HepG2 (cell line): ENCODE data around the gene TUBGCP6. TPM values are rescaled to one million over a fixed set of nuclear protein-coding genes. Genes with fewer than 3 reads are reported as not detected.

ENCODE experiments used
- ATAC-seq: fragments of 200-7000 bp; cut with Tn5 transposase; 3 replicates; pipeline ENCODE4 v1.9.1; 2020; ENCODE audit warnings: mild to moderate bottlenecking, moderate library complexity
- BruUV-seq: library from RNA; stranded (reverse); fragments of 400-500 nt; replicated peaks from 2 replicates; lab custom pipeline; 2021; lab: Mats Ljungman, UMichigan
- CTCF ChIA-PET: fragments of 300-600 bp; formaldehyde crosslinking; extraction: SDS; loops from one replicate; lab custom pipeline; 2021; ENCODE audit warnings: low total read pairs, inconsistent platforms, low intra/inter-chr PET ratio; lab: Yijun Ruan, JAX
- POLR2A ChIA-PET: fragments of 350-600 bp; sonication (Branson Sonifier 250); formaldehyde crosslinking; loops from one replicate; lab custom pipeline; 2020; ENCODE audit warnings: antibody characterized with exemption, inconsistent platforms; lab: Yijun Ruan, JAX
- DNase-seq: peaks from one replicate; pipeline ENCODE4 v3.0.0-alpha.2; 2015; ENCODE audit warnings: low spot score
- FAIRE-seq: peaks from 3 replicates; lab custom pipeline; 2011; peaks lifted over from hg19 to GRCh38; lab: Jason Lieb, UNC
- H2AFZ ChIP-seq: one replicate; pipeline ENCODE4 v1.6.1; 2011; ENCODE audit warnings: low read length, inconsistent platforms
- H3K27ac ChIP-seq: fragments of 300-600 bp; 3 replicates; pipeline ENCODE4 v1.8.0; 2011; ENCODE audit warnings: mixed run types, mild to moderate bottlenecking, mixed read lengths, low read length, inconsistent platforms; ENCODE audit not compliant: insufficient read depth; ENCODE audit errors: extremely low read length
- H3K27me3 ChIP-seq, 2 experiments: fragments of 200-600 bp in 1 of 2; 2 replicates in 1 of 2; 3 replicates in 1 of 2; pipeline versions ENCODE4 v1.6.0 to v1.8.0; 2011; ENCODE audit warnings: low read length in 2 of 2, mild to moderate bottlenecking in 2 of 2, moderate library complexity in 2 of 2, inconsistent platforms in 1 of 2; ENCODE audit not compliant: insufficient read depth in 2 of 2, control insufficient read depth in 1 of 2
- H3K36me3 ChIP-seq, 2 experiments: fragments of 200-600 bp in 1 of 2; replicated peaks in 1 of 2; 2 replicates in 1 of 2; 3 replicates in 1 of 2; pipeline versions ENCODE4 v1.5.1 to v1.8.0; 2011; ENCODE audit warnings: low read length in 2 of 2, inconsistent platforms in 1 of 2; ENCODE audit not compliant: insufficient read depth in 2 of 2, control insufficient read depth in 1 of 2
- H3K4me1 ChIP-seq: 2 replicates; pipeline ENCODE4 v1.5.1; 2012; ENCODE audit warnings: low read length, inconsistent platforms; ENCODE audit not compliant: insufficient read depth
- H3K4me2 ChIP-seq: 2 replicates; pipeline ENCODE4 v1.6.0; 2011; ENCODE audit warnings: low read depth, low read length, inconsistent platforms
- H3K4me3 ChIP-seq, 3 experiments: fragments of 200-600 bp in 1 of 3; sonication (generic), shearing (Covaris generic) in 1 of 3; replicated peaks in 1 of 3; 2 replicates each; pipeline ENCODE4 v1.5.1; 2011 to 2016; ENCODE audit warnings: low read length in 3 of 3, inconsistent platforms in 2 of 3, low read depth in 2 of 3, mild to moderate bottlenecking in 2 of 3, control low read depth in 1 of 3, mixed read lengths in 1 of 3; ENCODE audit not compliant: insufficient read depth in 1 of 3
- H3K79me2 ChIP-seq: one replicate; pipeline ENCODE4 v1.6.1; 2011; ENCODE audit warnings: low read length, inconsistent platforms; ENCODE audit not compliant: insufficient read depth
- H3K9ac ChIP-seq: 2 replicates; pipeline ENCODE4 v1.6.0; 2011; ENCODE audit warnings: mild to moderate bottlenecking, low read depth, low read length, inconsistent platforms; ENCODE audit not compliant: insufficient read depth
- H3K9me3 ChIP-seq: 2 replicates; pipeline ENCODE4 v1.5.1; 2012; ENCODE audit warnings: mild to moderate bottlenecking, low read length
- H4K20me1 ChIP-seq: 2 replicates; pipeline ENCODE4 v1.6.0; 2011; ENCODE audit warnings: inconsistent platforms, mild to moderate bottlenecking, low read length, moderate library complexity; ENCODE audit not compliant: insufficient read depth
- BRCA1 ChIP-seq: sonication (generic); formaldehyde crosslinking; IDR thresholded peaks from 2 replicates; pipeline ENCODE4 v1.4.0; 2020; ENCODE audit warnings: missing genetic modification reagents
- HNRNPLL ChIP-seq: fragments of 200-400 bp; formaldehyde crosslinking; IDR thresholded peaks from 2 replicates; pipeline ENCODE4 v1.6.1; 2017; ENCODE audit warnings: mild to moderate bottlenecking, low read depth, low read length; ENCODE audit not compliant: poor library complexity, severe bottlenecking
- MEIS1 ChIP-seq: sonication (generic); formaldehyde crosslinking; IDR thresholded peaks from 2 replicates; pipeline ENCODE4 v1.9.0; 2021; ENCODE audit warnings: mild to moderate bottlenecking, missing genetic modification reagents, moderate library complexity, borderline replicate concordance
- NBN ChIP-seq: fragments of 450-650 bp; conservative IDR thresholded peaks from 2 replicates; pipeline ENCODE4 v1.6.1; 2017
- NCOA2 ChIP-seq: sonication (generic); formaldehyde crosslinking; IDR thresholded peaks from 2 replicates; pipeline ENCODE4 v1.8.0; 2022; ENCODE audit warnings: inconsistent platforms
- NR2F1 ChIP-seq, 2 experiments: fragments of 450-650 bp in 1 of 2; formaldehyde crosslinking in 1 of 2; IDR thresholded peaks; 2 replicates each; pipeline versions ENCODE4 v1.5.0 to v1.6.1; 2016 to 2020; ENCODE audit warnings: mild to moderate bottlenecking in 1 of 2, missing compliant biosample characterization in 1 of 2, missing genetic modification reagents in 1 of 2, moderate library complexity in 1 of 2
- RBM39 ChIP-seq: fragments of 200-400 bp; formaldehyde crosslinking; IDR thresholded peaks from one replicate; pipeline ENCODE4 v1.6.1; 2018; ENCODE audit warnings: antibody characterized with exemption, mild to moderate bottlenecking, low read depth, low read length; ENCODE audit not compliant: poor library complexity, severe bottlenecking
- SIN3B ChIP-seq: fragments of 150-350 bp; IDR thresholded peaks from 2 replicates; pipeline ENCODE4 v1.6.1; 2014; ENCODE audit warnings: low read length
- SNAI1 ChIP-seq: sonication (generic); formaldehyde crosslinking; IDR thresholded peaks from 2 replicates; pipeline ENCODE4 v1.5.0; 2020; ENCODE audit warnings: mild to moderate bottlenecking, missing genetic modification reagents, borderline replicate concordance
- SOX13 ChIP-seq, 3 experiments: fragments of 450-650 bp in 1 of 3; sonication (generic) in 1 of 3; formaldehyde crosslinking in 1 of 3; IDR thresholded peaks in 2 of 3; conservative IDR thresholded peaks in 1 of 3; 2 replicates each; pipeline versions ENCODE4 v1.5.0 to v1.6.1; 2016 to 2020; ENCODE audit warnings: antibody characterized with exemption in 1 of 3, mild to moderate bottlenecking in 1 of 3, missing compliant biosample characterization in 1 of 3, missing genetic modification reagents in 1 of 3, moderate library complexity in 1 of 3
- TARDBP ChIP-seq: sonication (generic); formaldehyde crosslinking; IDR thresholded peaks from 2 replicates; pipeline ENCODE4 v1.8.0; 2022; ENCODE audit warnings: mild to moderate bottlenecking, missing genetic modification reagents
- ZBTB20 ChIP-seq: sonication (generic); formaldehyde crosslinking; IDR thresholded peaks from 2 replicates; pipeline ENCODE4 v1.8.1; 2023; ENCODE audit warnings: missing genetic modification reagents, low read depth, mild to moderate bottlenecking, borderline replicate concordance
- ZBTB7B ChIP-seq: sonication (generic); formaldehyde crosslinking; IDR thresholded peaks from 2 replicates; pipeline ENCODE4 v1.4.0; 2020; ENCODE audit warnings: missing genetic modification reagents
- ZFP1 ChIP-seq: IDR thresholded peaks from 2 replicates; pipeline ENCODE4 v1.6.1; 2016
- ZNF563 ChIP-seq: sonication (generic); formaldehyde crosslinking; IDR thresholded peaks from 2 replicates; pipeline ENCODE4 v1.8.0; 2022; ENCODE audit warnings: mild to moderate bottlenecking, moderate library complexity, missing genetic modification reagents
- ZNF703 ChIP-seq: sonication (generic); formaldehyde crosslinking; IDR thresholded peaks from 2 replicates; pipeline ENCODE4 v1.5.1; 2020; ENCODE audit warnings: missing genetic modification reagents, mild to moderate bottlenecking, moderate library complexity, borderline replicate concordance
- ZNF83 ChIP-seq: sonication (generic); formaldehyde crosslinking; IDR thresholded peaks from 2 replicates; pipeline ENCODE4 v1.4.0; 2020; ENCODE audit warnings: missing genetic modification reagents, mild to moderate bottlenecking, borderline replicate concordance
- WGBS: methylation state at CpG from one replicate; pipeline ENCODE4 v1.1.6; 2017; ENCODE audit warnings: low lambda C conversion rate; 5-methylcytosine and 5-hydroxymethylcytosine counted together
- in situ Hi-C: cut with HindIII; loops from 2 replicates; pipeline ENCODE4 v1.10.0; 2017; ENCODE audit warnings: low pct_unique_long_range_greater_than_20kb; ENCODE audit not compliant: extremely low pct_ligation_motif_present
- intact Hi-C: fragments of 100-400 bp; cut with micrococcal nuclease; formaldehyde crosslinking; loops from one replicate; pipeline ENCODE4 v1.10.0; 2022; ENCODE audit not compliant: unreplicated experiment
- polyA plus RNA-seq, 8 experiments: library from polyadenylated mRNA; depleted of rRNA in 3 of 8; stranded (reverse) in 7 of 8; unstranded in 1 of 8; fragments of >200 nt; fragmentation: Illumina TruSeq in 4 of 8; extraction: Trizol in 4 of 8; gene quantifications; 2 replicates each; pipeline versions ENCODE4 v1.2.1 to v1.2.3, GENCODE V29; 2011 to 2016; ENCODE audit warnings: low read depth in 4 of 8, missing spikeins in 1 of 8, mixed read lengths in 1 of 8; ENCODE audit not compliant: insufficient read depth in 1 of 8
- total RNA-seq, 5 experiments: library from RNA; depleted of rRNA; stranded (reverse); fragments of >200 nt; fragmentation: Illumina TruSeq; extraction: Trizol; gene quantifications; 2 replicates each; pipeline ENCODE4 v1.2.3, GENCODE V29; 2016; ENCODE audit warnings: low read depth in 1 of 5
- TF ChIP-seq, protein P1 (sequence below): sonication (generic); formaldehyde crosslinking; IDR thresholded peaks from 2 replicates; pipeline ENCODE4 v1.4.0; 2020; ENCODE audit warnings: mild to moderate bottlenecking, missing genetic modification reagents
- TF ChIP-seq, protein P2 (sequence below): sonication (generic); formaldehyde crosslinking; IDR thresholded peaks from 2 replicates; pipeline ENCODE4 v1.4.0; 2020; ENCODE audit warnings: mild to moderate bottlenecking, missing genetic modification reagents, borderline replicate concordance

The TUBGCP6 gene
- total and polyA plus RNA-seq, 2 of the 13 experiments (the other 11 are each of a cell fraction or from before 2014, with no cell fraction given): 14.6 to 15.7 TPM

DNA sequence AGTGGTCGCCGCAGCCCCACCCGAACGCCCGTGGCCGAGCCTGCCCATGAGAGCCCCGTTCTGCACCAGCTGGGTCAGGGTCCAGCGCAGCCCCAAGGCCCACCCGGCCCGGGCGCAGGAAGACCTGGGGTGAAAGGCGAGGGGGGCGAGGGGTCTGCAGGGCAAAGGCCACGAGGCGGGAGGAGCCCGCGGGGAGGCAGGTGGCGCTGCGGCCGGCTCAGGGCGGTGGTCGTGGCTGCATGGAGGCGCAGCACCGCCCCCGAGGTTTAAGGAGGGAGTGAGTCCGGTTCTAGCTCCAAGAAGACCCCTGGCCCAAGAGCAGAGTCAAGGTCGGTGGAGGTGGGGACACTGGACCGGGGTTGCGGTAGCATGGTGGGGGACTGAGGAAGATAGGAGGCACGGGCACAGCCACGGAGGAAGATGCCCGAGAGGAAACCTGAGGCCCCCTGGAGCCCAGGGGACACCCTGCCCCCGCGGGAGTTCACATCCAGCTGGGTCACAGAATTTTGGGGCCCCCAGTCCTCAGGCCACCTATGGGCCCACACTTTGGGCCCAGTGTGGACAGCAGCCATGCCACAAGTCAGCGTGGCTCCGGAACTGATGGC, 6.8 kb upstream of the TUBGCP6 start:
- H3K27me3 ChIP-seq: no peaks in the 10 kb centered on the region
- no TSS peak for BruUV-seq
- no peak for TF ChIP-seq NBN
- TF ChIP-seq MEIS1: 0 out of 2 replicates have a peak, but pooled peaks have one; percentile 3
- TF ChIP-seq SNAI1 (CRISPR knock-in tag): peak; percentile 27; the same call in 1 of the 2 replicates
- TF ChIP-seq SIN3B: no peak
- 0 out of 2 replicates have a peak, but pooled peaks have one; percentile 24 for TF ChIP-seq ZNF703 (CRISPR knock-in tag)
- peak; percentile 87 for TF ChIP-seq ZBTB7B (CRISPR knock-in tag)
- TF ChIP-seq, protein P1, sequence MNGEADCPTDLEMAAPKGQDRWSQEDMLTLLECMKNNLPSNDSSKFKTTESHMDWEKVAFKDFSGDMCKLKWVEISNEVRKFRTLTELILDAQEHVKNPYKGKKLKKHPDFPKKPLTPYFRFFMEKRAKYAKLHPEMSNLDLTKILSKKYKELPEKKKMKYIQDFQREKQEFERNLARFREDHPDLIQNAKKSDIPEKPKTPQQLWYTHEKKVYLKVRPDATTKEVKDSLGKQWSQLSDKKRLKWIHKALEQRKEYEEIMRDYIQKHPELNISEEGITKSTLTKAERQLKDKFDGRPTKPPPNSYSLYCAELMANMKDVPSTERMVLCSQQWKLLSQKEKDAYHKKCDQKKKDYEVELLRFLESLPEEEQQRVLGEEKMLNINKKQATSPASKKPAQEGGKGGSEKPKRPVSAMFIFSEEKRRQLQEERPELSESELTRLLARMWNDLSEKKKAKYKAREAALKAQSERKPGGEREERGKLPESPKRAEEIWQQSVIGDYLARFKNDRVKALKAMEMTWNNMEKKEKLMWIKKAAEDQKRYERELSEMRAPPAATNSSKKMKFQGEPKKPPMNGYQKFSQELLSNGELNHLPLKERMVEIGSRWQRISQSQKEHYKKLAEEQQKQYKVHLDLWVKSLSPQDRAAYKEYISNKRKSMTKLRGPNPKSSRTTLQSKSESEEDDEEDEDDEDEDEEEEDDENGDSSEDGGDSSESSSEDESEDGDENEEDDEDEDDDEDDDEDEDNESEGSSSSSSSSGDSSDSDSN: peak; percentile 26; the same call in 1 of the 2 replicates
- 0 out of 4 replicates have a peak, but pooled peaks of 1 of the 2 experiments have one; percentile 26 for TF ChIP-seq NR2F1 (CRISPR knock-in tag; IDR thresholded peaks at IDR 0.05)
- peak; percentile 27 for TF ChIP-seq HNRNPLL
- TF ChIP-seq RBM39: peak; percentile 34
- no peak for TF ChIP-seq BRCA1 (CRISPR knock-in tag)
- TF ChIP-seq ZFP1 (CRISPR knock-in tag): no peak
- TF ChIP-seq TARDBP (CRISPR knock-in tag): 0 out of 2 replicates have a peak, but pooled peaks have one; percentile 20
- TF ChIP-seq NCOA2 (CRISPR knock-in tag): no peak; the same call in 1 of the 2 replicates
- TF ChIP-seq SOX13 (IDR thresholded peaks at IDR 0.05): no peak
- 0 out of 4 replicates have a peak, but pooled peaks of 1 of the 2 experiments have one; percentile 3 for TF ChIP-seq SOX13 (CRISPR knock-in tag; conservative IDR thresholded peaks at IDR 0.05 in 1 of 2, IDR thresholded peaks at IDR 0.05 in 1 of 2)
- TF ChIP-seq, protein P2, sequence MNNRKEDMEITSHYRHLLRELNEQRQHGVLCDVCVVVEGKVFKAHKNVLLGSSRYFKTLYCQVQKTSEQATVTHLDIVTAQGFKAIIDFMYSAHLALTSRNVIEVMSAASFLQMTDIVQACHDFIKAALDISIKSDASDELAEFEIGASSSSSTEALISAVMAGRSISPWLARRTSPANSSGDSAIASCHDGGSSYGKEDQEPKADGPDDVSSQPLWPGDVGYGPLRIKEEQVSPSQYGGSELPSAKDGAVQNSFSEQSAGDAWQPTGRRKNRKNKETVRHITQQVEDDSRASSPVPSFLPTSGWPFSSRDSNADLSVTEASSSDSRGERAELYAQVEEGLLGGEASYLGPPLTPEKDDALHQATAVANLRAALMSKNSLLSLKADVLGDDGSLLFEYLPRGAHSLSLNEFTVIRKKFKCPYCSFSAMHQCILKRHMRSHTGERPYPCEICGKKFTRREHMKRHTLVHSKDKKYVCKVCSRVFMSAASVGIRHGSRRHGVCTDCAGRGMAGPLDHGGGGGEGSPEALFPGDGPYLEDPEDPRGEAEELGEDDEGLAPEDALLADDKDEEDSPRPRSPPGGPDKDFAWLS (CRISPR knock-in tag): 0 out of 2 replicates have a peak, but pooled peaks have one; percentile 69
- TF ChIP-seq ZBTB20 (CRISPR knock-in tag): no peak
- TF ChIP-seq ZNF83 (CRISPR knock-in tag): peak; percentile 58; the same call in 1 of the 2 replicates
- no peak for TF ChIP-seq ZNF563 (CRISPR knock-in tag)

More for the DNA sequence above, 6.8 kb upstream of the TUBGCP6 start:
- peak overlapping the region; percentile 96 for H3K4me2 ChIP-seq
- ATAC-seq: no peak
- POLR2A ChIA-PET: interaction anchor here (0.6 to 2.3 kb wide), 19 partner anchors 8 to 274 kb away, joined by 3 to 14 read pairs (median 5); partner anchors contain the start of genes DENND6B, LMF2, MAPK12 and NCAPH2
- intact Hi-C loops: no loop called here
- peak overlapping the region; percentile 68 to 92 (median 84); a peak in 5 of 6 replicates for H3K4me3 ChIP-seq
- H3K27ac ChIP-seq: peak overlapping the region; percentile 36
- peak overlapping the region; percentile 29 for H3K9ac ChIP-seq
- no peak overlapping the region for H2AFZ ChIP-seq
- H3K36me3 ChIP-seq: peaks cover 3 to 6% of the 10 kb centered on the region in 2 experiments; a peak in 3 of 5 replicates
- peaks cover 37% of the 10 kb centered on the region for H3K4me1 ChIP-seq
- CTCF ChIA-PET: interaction anchor here (1.0 to 2.0 kb wide), 8 partner anchors 20 to 247 kb away, joined by 3 to 11 read pairs (median 4); partner anchors contain the start of genes DENND6B and PPP6R2
- in situ Hi-C loops: no loop called here
- H4K20me1 ChIP-seq: no peaks in the 10 kb centered on the region
- no peaks in the 10 kb centered on the region for H3K9me3 ChIP-seq
- peaks cover 3% of the 10 kb centered on the region for H3K79me2 ChIP-seq
- DNase-seq: no peak
- no peak for FAIRE-seq
- 45% methylated on average over 6 of the region's 36 CpGs for WGBS
